Stomach smooth muscle (tissue), 2 donors: ENCODE results near the gene SLC39A10.

ENCODE experiments used
- H3K27ac ChIP-seq: one replicate; pipeline ENCODE4 v1.7.0; 2013; ENCODE audit warnings: mild to moderate bottlenecking, low read length, inconsistent platforms
- H3K27me3 ChIP-seq, 2 donors: one replicate each; pipeline ENCODE4 v1.7.0; 2013; ENCODE audit warnings: low read length in 2 of 2; ENCODE audit not compliant: insufficient read depth in 2 of 2, control insufficient read depth in 1 of 2
- H3K36me3 ChIP-seq, 2 donors: one replicate each; pipeline ENCODE4 v1.7.0; 2013; ENCODE audit warnings: low read length in 2 of 2; ENCODE audit not compliant: control insufficient read depth in 2 of 2, insufficient read depth in 2 of 2
- H3K4me1 ChIP-seq: one replicate; pipeline ENCODE4 v1.7.0; 2013; ENCODE audit warnings: low read length; ENCODE audit not compliant: control insufficient read depth, insufficient read depth
- H3K4me3 ChIP-seq, 2 donors: one replicate each; pipeline ENCODE4 v1.7.0; 2013; ENCODE audit warnings: low read length in 2 of 2
- H3K9ac ChIP-seq, 2 donors: one replicate each; pipeline ENCODE4 v1.7.0; 2013; ENCODE audit warnings: low read length in 2 of 2, mild to moderate bottlenecking in 1 of 2
- H3K9me3 ChIP-seq, 2 donors: one replicate each; pipeline ENCODE4 v1.7.0; 2013; ENCODE audit warnings: low read length in 2 of 2; ENCODE audit not compliant: control insufficient read depth in 2 of 2
- donor health status: healthy.
- donor health status: Pancreatic carcinoma.

Gene SLC39A10

DNA sequence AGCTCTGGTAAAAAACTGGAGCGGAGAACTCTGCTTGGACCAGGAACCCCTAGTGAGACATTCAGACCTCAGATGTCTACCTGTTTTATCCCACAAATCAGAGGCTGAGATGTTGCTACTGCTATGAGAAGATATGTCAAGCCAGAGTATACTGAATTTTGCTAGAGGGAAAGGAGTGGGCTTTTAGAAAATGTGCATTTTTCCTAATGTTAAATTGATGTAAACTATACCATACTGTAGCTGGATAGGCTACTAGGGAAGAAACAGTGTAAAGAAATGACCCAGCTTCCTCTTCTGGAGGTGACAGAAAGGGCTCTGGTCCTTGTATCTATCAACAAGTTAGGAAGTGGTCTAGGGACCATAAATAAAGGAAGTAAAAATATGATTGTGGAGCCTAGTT lies 65.0 kb downstream of the SLC39A10 start:
- Histone ChIP-seq H3K9me3 (no peaks in the 10 kb centered on the region), H3K36me3 (peaks cover 0 to 3% of the 10 kb centered on the region in 2 donors), H3K9ac (no peak overlapping the region), H3K4me1 (no peaks in the 10 kb centered on the region), H3K27ac (no peak overlapping the region), H3K4me3 (no peak overlapping the region), H3K27me3 (no peaks in the 10 kb centered on the region)

- no peak overlapping the region for H3K4me3 ChIP-seq
- H3K9ac ChIP-seq, result no peak overlapping the region
- H3K27me3 ChIP-seq, result no peaks in the 10 kb centered on the region
- H3K27ac ChIP-seq, result no peak overlapping the region
- H3K36me3 ChIP-seq, result peaks cover 0 to 12% of the 10 kb centered on the region in 2 donors
- H3K9me3 ChIP-seq, result no peaks in the 10 kb centered on the region
- H3K4me1 ChIP-seq, result no peaks in the 10 kb centered on the region
Observed at GRCh38 chr2:195727106-195727505, 70.1 kb downstream of the SLC39A10 start.

- H3K36me3 ChIP-seq, result peaks cover 0 to 12% of the 10 kb centered on the region in 2 donors
- no peak overlapping the region for H3K4me3 ChIP-seq
- H3K9me3 ChIP-seq, result no peaks in the 10 kb centered on the region
- H3K27me3 ChIP-seq, result no peaks in the 10 kb centered on the region
- no peak overlapping the region for H3K27ac ChIP-seq
- H3K9ac ChIP-seq, result no peak overlapping the region
- H3K4me1 ChIP-seq, result no peaks in the 10 kb centered on the region
Observed at GRCh38 chr2:195730912-195731311, 73.9 kb downstream of the SLC39A10 start.

DNA sequence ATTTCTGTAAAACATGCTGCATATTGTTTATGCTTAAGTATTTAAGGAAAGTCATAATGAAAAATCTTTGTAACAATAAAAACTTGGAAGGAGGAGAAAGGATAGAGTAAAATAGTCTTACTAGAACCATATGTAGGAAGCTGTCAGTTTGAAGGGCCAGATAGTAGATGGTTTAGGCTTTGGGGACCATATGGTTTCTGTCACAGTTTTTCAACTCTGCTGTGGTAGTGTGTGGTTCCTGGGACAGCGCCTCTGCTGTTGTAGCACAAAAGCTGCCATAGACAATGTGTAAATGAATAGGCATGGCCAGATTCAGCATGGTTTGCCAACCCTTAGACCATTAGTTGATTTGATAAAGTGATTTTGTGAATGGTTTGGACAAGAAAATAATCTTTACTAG lies 75.5 kb downstream of the SLC39A10 start:
- H3K36me3 ChIP-seq, result peaks cover 0 to 12% of the 10 kb centered on the region in 2 donors
- no peak overlapping the region for H3K27ac ChIP-seq
- no peak overlapping the region for H3K4me3 ChIP-seq
- no peaks in the 10 kb centered on the region for H3K27me3 ChIP-seq
- H3K9me3 ChIP-seq, result no peaks in the 10 kb centered on the region
- H3K4me1 ChIP-seq, result no peaks in the 10 kb centered on the region
- H3K9ac ChIP-seq, result no peak overlapping the region

DNA sequence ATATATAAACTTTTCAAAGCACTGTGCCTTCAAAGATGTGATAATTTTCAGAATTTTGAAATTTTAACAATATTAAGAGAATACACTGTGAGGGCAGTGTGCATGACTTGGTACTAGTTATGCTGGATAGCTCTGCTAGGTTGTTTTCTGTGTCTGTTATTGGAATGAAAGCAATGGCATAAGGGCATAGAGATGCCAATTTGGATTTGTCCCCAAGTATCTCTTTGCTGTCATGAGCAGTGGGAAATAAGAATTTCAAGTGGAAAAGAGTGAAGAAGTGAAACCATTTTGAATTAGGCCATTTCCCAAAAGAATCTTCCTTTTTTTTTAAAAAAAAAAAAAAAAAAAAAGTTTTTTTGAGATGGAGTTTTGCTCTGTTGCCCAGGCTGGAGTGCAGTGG lies 76.8 kb downstream of the SLC39A10 start:
- no peak overlapping the region for H3K27ac ChIP-seq
- no peaks in the 10 kb centered on the region for H3K4me1 ChIP-seq
- no peak overlapping the region for H3K9ac ChIP-seq
- H3K36me3 ChIP-seq, result peaks cover 0 to 12% of the 10 kb centered on the region in 2 donors
- H3K4me3 ChIP-seq, result no peak overlapping the region
- H3K27me3 ChIP-seq, result no peaks in the 10 kb centered on the region
- H3K9me3 ChIP-seq, result no peaks in the 10 kb centered on the region

GRCh38 chr2:195734395-195734794 lies 77.4 kb downstream of the SLC39A10 start:
- no peak overlapping the region for H3K9ac ChIP-seq
- H3K27ac ChIP-seq, result no peak overlapping the region
- no peaks in the 10 kb centered on the region for H3K27me3 ChIP-seq
- no peaks in the 10 kb centered on the region for H3K9me3 ChIP-seq
- H3K4me1 ChIP-seq, result no peaks in the 10 kb centered on the region
- no peak overlapping the region for H3K4me3 ChIP-seq
- peaks cover 0 to 10% of the 10 kb centered on the region in 2 donors for H3K36me3 ChIP-seq

DNA sequence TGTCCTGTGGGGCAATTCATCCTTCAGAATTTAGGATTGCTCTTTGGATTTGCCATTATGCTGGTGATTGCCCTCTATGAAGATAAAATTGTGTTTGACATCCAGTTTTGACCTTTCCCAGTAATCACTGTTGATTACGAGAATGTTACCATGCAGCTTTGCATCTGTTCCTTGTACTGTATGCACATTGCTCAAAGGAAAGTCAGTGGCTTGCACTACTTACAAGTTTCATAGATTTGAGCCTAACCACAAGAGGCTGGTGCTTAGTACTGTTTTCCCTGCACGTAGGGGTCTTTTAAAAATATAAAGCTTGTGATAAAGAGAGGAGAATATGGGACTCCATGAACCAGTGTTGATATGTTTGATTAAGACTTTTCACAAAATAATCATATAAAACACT lies 77.9 kb downstream of the SLC39A10 start:
- no peaks in the 10 kb centered on the region for H3K27me3 ChIP-seq
- no peak overlapping the region for H3K4me3 ChIP-seq
- H3K36me3 ChIP-seq, result peaks cover 0 to 8% of the 10 kb centered on the region in 2 donors
- H3K9me3 ChIP-seq, result no peaks in the 10 kb centered on the region
- H3K27ac ChIP-seq, result no peak overlapping the region
- H3K4me1 ChIP-seq, result no peaks in the 10 kb centered on the region
- no peak overlapping the region for H3K9ac ChIP-seq

- no peak overlapping the region for H3K9ac ChIP-seq
- H3K4me3 ChIP-seq, result no peak overlapping the region
- no peaks in the 10 kb centered on the region for H3K27me3 ChIP-seq
- H3K36me3 ChIP-seq, result peaks cover 0 to 6% of the 10 kb centered on the region in 2 donors
- no peak overlapping the region for H3K27ac ChIP-seq
- no peaks in the 10 kb centered on the region for H3K4me1 ChIP-seq
- H3K9me3 ChIP-seq, result no peaks in the 10 kb centered on the region
Observed at GRCh38 chr2:195735347-195735746, 78.3 kb downstream of the SLC39A10 start.

- H3K9ac ChIP-seq, result no peak overlapping the region
- no peaks in the 10 kb centered on the region for H3K27me3 ChIP-seq
- no peaks in the 10 kb centered on the region for H3K4me1 ChIP-seq
- H3K4me3 ChIP-seq, result no peak overlapping the region
- H3K9me3 ChIP-seq, result no peaks in the 10 kb centered on the region
- no peak overlapping the region for H3K27ac ChIP-seq
- no peaks in the 10 kb centered on the region for H3K36me3 ChIP-seq
Observed at GRCh38 chr2:195737511-195738325, 80.7 kb downstream of the SLC39A10 start.

DNA sequence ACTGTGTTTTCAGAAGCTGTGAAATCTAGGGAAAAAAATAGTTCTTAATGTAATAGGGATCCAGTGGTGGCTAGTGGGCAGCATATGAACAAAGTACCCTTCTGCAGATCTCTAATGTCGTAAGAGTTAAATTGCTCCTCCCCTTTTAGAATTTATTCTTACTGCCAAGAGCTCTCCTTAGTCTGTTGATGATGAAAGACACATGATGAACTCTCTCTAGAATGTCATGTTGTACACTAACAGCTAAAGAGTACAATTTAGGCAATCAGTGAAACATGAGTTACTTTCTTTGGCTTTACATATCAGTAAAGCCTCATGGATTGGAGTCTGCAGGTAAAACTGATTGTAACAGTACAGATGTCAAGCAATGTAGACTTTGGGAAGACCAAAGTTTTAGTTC lies 84.2 kb downstream of the SLC39A10 start:
- no peaks in the 10 kb centered on the region for H3K27me3 ChIP-seq
- no peak overlapping the region for H3K9ac ChIP-seq
- H3K27ac ChIP-seq, result no peak overlapping the region
- no peaks in the 10 kb centered on the region for H3K36me3 ChIP-seq
- no peaks in the 10 kb centered on the region for H3K9me3 ChIP-seq
- no peak overlapping the region for H3K4me3 ChIP-seq
- no peaks in the 10 kb centered on the region for H3K4me1 ChIP-seq

- no peak overlapping the region for H3K9ac ChIP-seq
- H3K4me3 ChIP-seq, result no peak overlapping the region
- no peak overlapping the region for H3K27ac ChIP-seq
- no peaks in the 10 kb centered on the region for H3K9me3 ChIP-seq
- H3K36me3 ChIP-seq, result no peaks in the 10 kb centered on the region
- H3K27me3 ChIP-seq, result no peaks in the 10 kb centered on the region
- no peaks in the 10 kb centered on the region for H3K4me1 ChIP-seq
Observed at GRCh38 chr2:195756218-195756942, 99.4 kb downstream of the SLC39A10 start.
